ENCODE data around the gene ELF5.

ELF5 gene

GRCh38 chr11:34454308-34455032 lies 59.1 kb downstream of the ELF5 start:
- DNase-seq (ENCODE audit: low read depth, low spot score) = no peak

GRCh38 chr11:34451053-34451452 lies 62.5 kb downstream of the ELF5 start:
- no peak for DNase-seq (ENCODE audit: low read depth, low spot score)

GRCh38 chr11:34449013-34449412 lies 64.6 kb downstream of the ELF5 start:
- no peak for DNase-seq (ENCODE audit: low read depth, low spot score)

GRCh38 chr11:34448223-34448994 lies 65.2 kb downstream of the ELF5 start:
- no peak for DNase-seq (ENCODE audit: low read depth, low spot score)

GRCh38 chr11:34447044-34447443 lies 66.5 kb downstream of the ELF5 start:
- no peak for DNase-seq (ENCODE audit: low read depth, low spot score)

- no peak for DNase-seq (ENCODE audit: low read depth, low spot score)
Observed at GRCh38 chr11:34446386-34446785, 67.2 kb downstream of the ELF5 start.

GRCh38 chr11:34445956-34446355 lies 67.6 kb downstream of the ELF5 start:
- no peak for DNase-seq (ENCODE audit: low read depth, low spot score)

GRCh38 chr11:34444428-34444827 lies 69.2 kb downstream of the ELF5 start:
- no peak for DNase-seq (ENCODE audit: low read depth, low spot score)

GRCh38 chr11:34443136-34443535 lies 70.5 kb downstream of the ELF5 start:
- no peak for DNase-seq (ENCODE audit: low read depth, low spot score)

- no peak for DNase-seq (ENCODE audit: low read depth, low spot score)
Observed at GRCh38 chr11:34441814-34442213, 71.8 kb downstream of the ELF5 start.

- no peak for DNase-seq (ENCODE audit: low read depth, low spot score)
Observed at GRCh38 chr11:34439610-34440198, 73.9 kb downstream of the ELF5 start.

- DNase-seq (ENCODE audit: low read depth, low spot score) = peak; percentile 97
Observed at GRCh38 chr11:34438529-34439507, 74.8 kb downstream of the ELF5 start, which contains the start of gene CAT. Gene CAT (plus strand): TSS chr11:34438934. CDS start chr11:34439014, 80 bp downstream.

- DNase-seq (ENCODE audit: low read depth, low spot score) = no peak
Observed at GRCh38 chr11:34437224-34438125, 76.1 kb downstream of the ELF5 start.

- no peak for DNase-seq (ENCODE audit: low read depth, low spot score)
Observed at GRCh38 chr11:34433899-34434298, 79.7 kb downstream of the ELF5 start.

- no peak for DNase-seq (ENCODE audit: low read depth, low spot score)
Observed at GRCh38 chr11:34432822-34433221, 80.8 kb downstream of the ELF5 start.

- no peak for DNase-seq (ENCODE audit: low read depth, low spot score)
Observed at GRCh38 chr11:34431979-34432378, 81.6 kb downstream of the ELF5 start.

Data from activated CD4-positive, CD25-positive, alpha-beta regulatory T cell treated with anti-CD3 and anti-CD28 coated beads, Interleukin-2, amount 50 U/mL, for 16 hours (primary cell).